ENCODE results near the gene FGF1. TPM values are rescaled to one million over a fixed set of nuclear protein-coding genes. Genes with fewer than 3 reads are reported as not detected.
A peak's percentile ranks its signal among the peaks of the same experiment; 100 is the strongest.

The FGF1 gene
- total RNA-seq, 1 donor from 2014 or later: not detected

- Histone ChIP-seq H3K4me3 (no peak overlapping the region), H3K4me2 (no peak overlapping the region), H3K4me1 (peaks cover 10% of the 10 kb centered on the region), H3K36me3 (no peaks in the 10 kb centered on the region), H3F3A (ENCODE audit: low read depth) (no peaks in the 10 kb centered on the region), H4K20me1 (ENCODE audit: low read depth) (no peaks in the 10 kb centered on the region), H3K9me3 (ENCODE audit: low read depth) (no peaks in the 10 kb centered on the region), H3K27me3 (no peaks in the 10 kb centered on the region), H3K9ac (no peak overlapping the region), H3K79me2 (ENCODE audit: low read depth) (no peaks in the 10 kb centered on the region), H3K27ac (no peak overlapping the region), H2AFZ (replicated peaks) (peak overlapping the region; percentile 19)
- Mint-ChIP-seq H3K27ac (no peak overlapping the region), H3K4me1 (no peaks in the 10 kb centered on the region), H3K4me3 (no peak overlapping the region), H3K9me3 (no peaks in the 10 kb centered on the region), H3K36me3 (no peaks in the 10 kb centered on the region), H3K27me3 (ENCODE audit: insufficient read depth, low read depth) (no peaks in the 10 kb centered on the region)
- DNase-seq (ENCODE audit: low spot score): no peak
- no peak for TF ChIP-seq EZH2phosphoT487 (IDR thresholded peaks at IDR 0.05)
- TF ChIP-seq EZH2 (IDR thresholded peaks at IDR 0.05): no peak
- TF ChIP-seq CTCF (IDR thresholded peaks at IDR 0.05): no peak
Measured at GRCh38 chr5:142667831-142668230, 18.1 kb downstream of the FGF1 start.

- TF ChIP-seq EZH2 (IDR thresholded peaks at IDR 0.05) (no peak), CTCF (IDR thresholded peaks at IDR 0.05) (no peak), EZH2phosphoT487 (IDR thresholded peaks at IDR 0.05) (no peak)
- H3F3A ChIP-seq (ENCODE audit: low read depth): no peaks in the 10 kb centered on the region
- H3K27me3 Mint-ChIP-seq (ENCODE audit: insufficient read depth, low read depth): peaks cover 5% of the 10 kb centered on the region
- peaks cover 5% of the 10 kb centered on the region for H3K4me1 ChIP-seq
- no peaks in the 10 kb centered on the region for H3K36me3 Mint-ChIP-seq
- H3K27ac ChIP-seq: no peak overlapping the region
- H3K4me3 Mint-ChIP-seq: no peak overlapping the region
- H3K4me2 ChIP-seq: no peak overlapping the region
- H3K27ac Mint-ChIP-seq: no peak overlapping the region
- H3K4me1 Mint-ChIP-seq: no peaks in the 10 kb centered on the region
- no peaks in the 10 kb centered on the region for H4K20me1 ChIP-seq (ENCODE audit: low read depth)
- H3K9me3 ChIP-seq (ENCODE audit: low read depth): no peaks in the 10 kb centered on the region
- no peak overlapping the region for H3K4me3 ChIP-seq
- H3K79me2 ChIP-seq (ENCODE audit: low read depth): no peaks in the 10 kb centered on the region
- H3K9ac ChIP-seq: no peak overlapping the region
- no peak for DNase-seq (ENCODE audit: low spot score)
- no peaks in the 10 kb centered on the region for H3K27me3 ChIP-seq
- no peaks in the 10 kb centered on the region for H3K9me3 Mint-ChIP-seq
- no peak overlapping the region for H2AFZ ChIP-seq (replicated peaks)
- H3K36me3 ChIP-seq: no peaks in the 10 kb centered on the region
Measured at GRCh38 chr5:142664636-142665035, 21.3 kb downstream of the FGF1 start.

DNA sequence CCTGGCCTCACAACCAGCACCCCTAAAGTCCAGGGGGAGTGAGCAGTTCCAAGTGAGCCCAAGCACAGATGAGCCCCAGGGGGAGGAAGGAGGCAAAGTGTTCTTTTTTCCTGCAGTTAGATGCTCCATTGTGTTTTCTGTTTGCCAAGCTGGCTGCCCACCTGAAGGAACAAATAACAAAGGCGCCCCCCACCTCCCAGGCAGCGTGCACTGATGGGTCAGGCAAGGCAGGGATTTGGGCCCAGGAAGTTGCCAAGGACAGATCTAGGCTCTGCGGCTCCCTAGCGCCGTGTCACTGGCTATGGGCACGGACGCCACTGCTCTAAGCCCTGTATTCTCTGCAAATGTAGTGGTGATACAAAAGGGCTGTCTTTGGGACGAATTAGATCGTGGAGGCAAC lies 21.8 kb downstream of the FGF1 start:
- Histone ChIP-seq H3F3A (ENCODE audit: low read depth) (no peaks in the 10 kb centered on the region), H3K27ac (no peak overlapping the region), H4K20me1 (ENCODE audit: low read depth) (no peaks in the 10 kb centered on the region), H2AFZ (replicated peaks) (no peak overlapping the region), H3K27me3 (no peaks in the 10 kb centered on the region), H3K4me2 (no peak overlapping the region), H3K9ac (no peak overlapping the region), H3K36me3 (no peaks in the 10 kb centered on the region), H3K9me3 (ENCODE audit: low read depth) (no peaks in the 10 kb centered on the region), H3K79me2 (ENCODE audit: low read depth) (no peaks in the 10 kb centered on the region), H3K4me3 (no peak overlapping the region), H3K4me1 (peaks cover 5% of the 10 kb centered on the region)
- H3K9me3 Mint-ChIP-seq: no peaks in the 10 kb centered on the region
- H3K27me3 Mint-ChIP-seq (ENCODE audit: insufficient read depth, low read depth): peaks cover 5% of the 10 kb centered on the region
- no peaks in the 10 kb centered on the region for H3K4me1 Mint-ChIP-seq
- TF ChIP-seq EZH2phosphoT487 (IDR thresholded peaks at IDR 0.05): no peak
- no peak for TF ChIP-seq EZH2 (IDR thresholded peaks at IDR 0.05)
- no peak for TF ChIP-seq CTCF (IDR thresholded peaks at IDR 0.05)
- no peak overlapping the region for H3K27ac Mint-ChIP-seq
- no peaks in the 10 kb centered on the region for H3K36me3 Mint-ChIP-seq
- no peak for DNase-seq (ENCODE audit: low spot score)
- no peak overlapping the region for H3K4me3 Mint-ChIP-seq
